ENCODE measurements around the gene SHROOM3.

SHROOM3 gene

GRCh38 chr4:76498550-76498949 lies 63.5 kb downstream of the SHROOM3 start:
- no peak for DNase-seq

GRCh38 chr4:76499461-76499860 lies 64.4 kb downstream of the SHROOM3 start:
- DNase-seq: no peak

GRCh38 chr4:76502886-76503285 lies 67.9 kb downstream of the SHROOM3 start:
- no peak for DNase-seq

GRCh38 chr4:76504613-76505465 lies 69.8 kb downstream of the SHROOM3 start:
- peak; percentile 32 for DNase-seq

GRCh38 chr4:76511947-76512346 lies 76.9 kb downstream of the SHROOM3 start:
- no peak for DNase-seq

GRCh38 chr4:76513482-76513881 lies 78.5 kb downstream of the SHROOM3 start:
- no peak for DNase-seq

GRCh38 chr4:76514087-76514486 lies 79.1 kb downstream of the SHROOM3 start:
- DNase-seq: no peak

- DNase-seq: no peak
Observed at GRCh38 chr4:76515975-76516843, 81.2 kb downstream of the SHROOM3 start.

- DNase-seq: no peak
Observed at GRCh38 chr4:76518241-76518640, 83.2 kb downstream of the SHROOM3 start.

GRCh38 chr4:76523593-76523992 lies 88.6 kb downstream of the SHROOM3 start:
- no peak for DNase-seq

- DNase-seq: no peak
Observed at GRCh38 chr4:76525751-76526150, 90.7 kb downstream of the SHROOM3 start.

- DNase-seq: peak; percentile 53
Observed at GRCh38 chr4:76526585-76526990, 91.6 kb downstream of the SHROOM3 start.

GRCh38 chr4:76527666-76528065 lies 92.6 kb downstream of the SHROOM3 start:
- DNase-seq: no peak

- DNase-seq: no peak
Observed at GRCh38 chr4:76531597-76531996, 96.6 kb downstream of the SHROOM3 start.

- no peak for DNase-seq
Observed at GRCh38 chr4:76532805-76533204, 97.8 kb downstream of the SHROOM3 start.

GRCh38 chr4:76533314-76533713 lies 98.3 kb downstream of the SHROOM3 start:
- DNase-seq: no peak

GRCh38 chr4:76535603-76536372 lies 100.8 kb downstream of the SHROOM3 start:
- peak; percentile 11 for DNase-seq

- DNase-seq: no peak
Observed at GRCh38 chr4:76536373-76536689, 101.3 kb downstream of the SHROOM3 start.

GRCh38 chr4:76538296-76538695 lies 103.3 kb downstream of the SHROOM3 start:
- DNase-seq: no peak

- DNase-seq: no peak
Observed at GRCh38 chr4:76539979-76540378, 105.0 kb downstream of the SHROOM3 start.

- no peak for DNase-seq
Observed at GRCh38 chr4:76540486-76540885, 105.5 kb downstream of the SHROOM3 start.

- no peak for DNase-seq
Observed at GRCh38 chr4:76543378-76543777, 108.3 kb downstream of the SHROOM3 start.

- DNase-seq: no peak
Observed at GRCh38 chr4:76544725-76545124, 109.7 kb downstream of the SHROOM3 start.
